ENCODE measurements around the gene PAIP2B.

The PAIP2B gene

GRCh38 chr2:71143782-71144181, 83.1 kb downstream of the PAIP2B start:
- Histone ChIP-seq H3K4me2 (ENCODE audit: low read length) (no peak overlapping the region), H3K4me1 (no peaks in the 10 kb centered on the region), H2AFZ (no peak overlapping the region), H3K79me2 (no peaks in the 10 kb centered on the region), H3K9ac (no peak overlapping the region), H3K36me3 (ENCODE audit: control insufficient read depth, insufficient read depth, low read length) (no peaks in the 10 kb centered on the region), H3K4me3 (ENCODE audit: low read depth, low read length) (no peak overlapping the region), H3K27me3 (ENCODE audit: control insufficient read depth, insufficient read depth, low read length) (no peaks in the 10 kb centered on the region), H3K27ac (no peak overlapping the region), H3K9me3 (ENCODE audit: control insufficient read depth, low read length) (no peaks in the 10 kb centered on the region)
- no peak for TF ChIP-seq CTCF (IDR thresholded peaks at IDR 0.05)

GRCh38 chr2:71136174-71136573, 90.7 kb downstream of the PAIP2B start:
- Histone ChIP-seq H3K79me2 (no peaks in the 10 kb centered on the region), H3K9ac (no peak overlapping the region), H3K9me3 (ENCODE audit: control insufficient read depth, low read length) (no peaks in the 10 kb centered on the region), H3K4me3 (ENCODE audit: low read depth, low read length) (no peak overlapping the region), H2AFZ (no peak overlapping the region), H3K27me3 (ENCODE audit: control insufficient read depth, insufficient read depth, low read length) (no peaks in the 10 kb centered on the region), H3K36me3 (ENCODE audit: control insufficient read depth, insufficient read depth, low read length) (no peaks in the 10 kb centered on the region), H3K4me2 (ENCODE audit: low read length) (no peak overlapping the region), H3K27ac (no peak overlapping the region), H3K4me1 (no peaks in the 10 kb centered on the region)
- TF ChIP-seq CTCF (IDR thresholded peaks at IDR 0.05) = no peak

- no peaks in the 10 kb centered on the region for H3K27me3 ChIP-seq (ENCODE audit: control insufficient read depth, insufficient read depth, low read length)
Measured at GRCh38 chr2:71133603-71134002, 93.3 kb downstream of the PAIP2B start.

More at GRCh38 chr2:71133603-71134002, 93.3 kb downstream of the PAIP2B start:
- no peaks in the 10 kb centered on the region for H3K4me1 ChIP-seq
- H3K9me3 ChIP-seq (ENCODE audit: control insufficient read depth, low read length) = no peaks in the 10 kb centered on the region
- H3K9ac ChIP-seq = no peak overlapping the region
- H3K79me2 ChIP-seq = peaks cover 5% of the 10 kb centered on the region
- H3K4me2 ChIP-seq (ENCODE audit: low read length) = no peak overlapping the region
- TF ChIP-seq CTCF (IDR thresholded peaks at IDR 0.05) = no peak
- H3K27ac ChIP-seq = no peak overlapping the region
- H2AFZ ChIP-seq = no peak overlapping the region
- no peaks in the 10 kb centered on the region for H3K36me3 ChIP-seq (ENCODE audit: control insufficient read depth, insufficient read depth, low read length)
- no peak overlapping the region for H3K4me3 ChIP-seq (ENCODE audit: low read depth, low read length)
